RPMI7951 (cell line): ENCODE results near the gene LCOR. TPM values are rescaled to one million over a fixed set of nuclear protein-coding genes. Genes with fewer than 3 reads are reported as not detected.
"Not testable (repeated sequence)": the region's sequence is repeated elsewhere in the genome, so short reads cannot be mapped to it uniquely, and the experiment has no call there.

ENCODE experiments used
- DNase-seq: peaks from one replicate; pipeline ENCODE4 v3.0.0-alpha.2; 2012; ENCODE audit warnings: low read depth
- total RNA-seq: library from RNA; depleted of rRNA; stranded (reverse); fragments of >200 nt; shearing (Covaris generic); gene quantifications from 2 replicates; pipeline ENCODE4 v1.2.3, GENCODE V29; 2014

Gene LCOR
- total RNA-seq, 1 experiment from 2014 or later: 13.0 TPM

GRCh38 chr10:96930469-96930868 lies 98.4 kb downstream of the LCOR start:
- no peak for DNase-seq

- no peak for DNase-seq
Measured at GRCh38 chr10:96935148-96935547, 103.0 kb downstream of the LCOR start.

DNA sequence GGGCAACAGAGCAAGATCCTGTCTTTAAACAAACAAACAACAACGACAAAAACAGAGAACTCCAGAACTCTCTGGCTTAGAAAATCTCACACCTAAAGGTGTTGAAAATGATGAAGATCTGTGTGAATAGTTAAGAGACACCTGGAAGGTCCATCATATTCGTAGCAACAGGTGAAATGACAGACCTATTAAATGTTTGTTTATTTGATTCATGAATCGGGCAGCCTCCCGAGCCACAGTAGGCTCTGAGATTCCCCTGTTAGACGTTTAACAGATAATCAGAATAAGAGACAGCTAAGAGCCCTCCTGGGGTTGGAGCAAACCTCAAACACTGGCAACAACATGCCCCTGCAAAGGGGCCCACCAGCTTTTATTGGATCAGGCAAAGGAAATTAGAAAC lies 103.7 kb downstream of the LCOR start:
- no peak for DNase-seq

DNA sequence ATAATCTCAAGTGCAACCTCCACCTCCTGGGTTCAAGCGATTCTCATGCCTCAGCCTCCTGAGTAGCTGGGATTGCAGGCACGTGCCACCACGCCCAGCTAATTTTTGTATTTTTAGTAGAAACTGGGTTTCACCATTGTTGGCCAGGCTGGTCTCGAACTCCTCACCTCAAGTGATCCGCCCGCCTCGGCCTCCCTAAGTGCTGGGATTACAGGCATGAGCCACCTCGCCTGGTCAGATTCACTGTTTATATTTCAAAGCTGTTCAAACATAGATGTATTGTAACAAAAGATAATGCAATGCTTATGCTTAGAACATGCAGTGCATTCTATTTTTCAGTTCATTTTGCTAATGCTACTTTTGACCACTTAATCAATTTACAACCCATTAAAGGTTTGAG lies 111.1 kb downstream of the LCOR start:
- not testable (repeated sequence) for DNase-seq

GRCh38 chr10:96947036-96947435 lies 114.9 kb downstream of the LCOR start:
- no peak for DNase-seq

- no peak for DNase-seq
Measured at GRCh38 chr10:96949039-96949683, 117.1 kb downstream of the LCOR start.

DNA sequence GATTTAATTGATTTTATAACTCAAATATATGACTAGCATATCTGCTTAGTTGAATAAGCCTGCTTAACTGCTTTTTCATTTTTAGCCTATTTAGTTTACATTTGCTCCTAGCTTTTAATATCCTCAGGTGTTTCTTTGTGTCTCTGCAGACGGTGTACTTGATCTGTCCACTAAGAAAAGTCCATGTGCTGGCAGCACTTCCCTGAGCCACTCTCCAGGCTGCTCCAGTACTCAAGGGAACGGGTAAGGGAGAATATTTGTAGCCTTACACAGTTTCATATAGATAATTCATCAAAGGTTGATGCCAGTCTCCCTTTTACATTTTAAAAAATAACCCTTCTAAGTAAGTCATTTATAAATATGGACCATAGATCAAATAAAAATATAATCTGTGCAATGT lies 119.9 kb downstream of the LCOR start:
- no peak for DNase-seq

- no peak for DNase-seq
Measured at GRCh38 chr10:96955794-96956193, 123.7 kb downstream of the LCOR start.

DNA sequence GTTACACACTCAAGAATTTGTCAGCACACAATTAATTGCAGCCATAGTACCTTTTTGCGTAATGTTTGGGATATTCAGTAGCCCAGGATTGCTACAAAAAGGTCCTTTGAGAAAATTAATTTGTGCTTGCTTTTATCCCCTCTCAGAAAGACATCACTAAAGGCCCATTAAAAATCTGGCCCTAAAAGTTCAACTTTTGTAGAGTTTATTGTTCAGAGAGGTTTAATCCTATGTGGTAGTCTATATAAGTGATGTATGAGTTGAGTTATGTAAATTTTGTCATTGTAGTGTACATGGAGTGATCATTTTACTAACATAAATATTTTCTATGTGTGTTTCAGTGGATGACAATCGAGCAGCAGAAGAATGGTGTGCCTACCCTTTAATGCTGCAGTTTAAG lies 126.0 kb downstream of the LCOR start:
- no peak for DNase-seq

GRCh38 chr10:96959733-96960132 lies 127.6 kb downstream of the LCOR start:
- DNase-seq: no peak

DNA sequence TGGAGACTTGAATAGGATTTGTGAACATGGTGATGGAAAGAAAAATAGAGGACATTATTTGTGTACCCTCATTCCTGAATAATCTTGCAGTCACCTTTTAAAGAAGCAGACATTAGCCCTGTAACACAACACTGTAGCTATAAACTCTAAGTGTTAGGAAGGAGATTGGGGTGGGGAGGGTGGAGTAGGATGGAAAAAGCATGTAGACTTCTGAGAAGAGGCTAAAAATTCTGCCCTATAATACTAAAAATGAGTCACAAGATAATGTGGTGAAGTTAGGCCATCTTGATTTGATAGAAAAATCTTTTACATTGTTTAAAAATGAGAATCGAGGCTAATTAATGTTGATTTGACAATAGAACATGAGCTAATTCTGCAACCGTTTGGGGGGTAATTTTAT lies 128.8 kb downstream of the LCOR start:
- no peak for DNase-seq

GRCh38 chr10:96964131-96964530 lies 132.0 kb downstream of the LCOR start:
- no peak for DNase-seq

- no peak for DNase-seq
Measured at GRCh38 chr10:96967847-96968246, 135.7 kb downstream of the LCOR start.

- no peak for DNase-seq
Measured at GRCh38 chr10:96968682-96969423, 136.8 kb downstream of the LCOR start.

GRCh38 chr10:96971324-96971723 lies 139.2 kb downstream of the LCOR start:
- DNase-seq: no peak

- DNase-seq: no peak
Measured at GRCh38 chr10:96972264-96972663, 140.2 kb downstream of the LCOR start.

DNA sequence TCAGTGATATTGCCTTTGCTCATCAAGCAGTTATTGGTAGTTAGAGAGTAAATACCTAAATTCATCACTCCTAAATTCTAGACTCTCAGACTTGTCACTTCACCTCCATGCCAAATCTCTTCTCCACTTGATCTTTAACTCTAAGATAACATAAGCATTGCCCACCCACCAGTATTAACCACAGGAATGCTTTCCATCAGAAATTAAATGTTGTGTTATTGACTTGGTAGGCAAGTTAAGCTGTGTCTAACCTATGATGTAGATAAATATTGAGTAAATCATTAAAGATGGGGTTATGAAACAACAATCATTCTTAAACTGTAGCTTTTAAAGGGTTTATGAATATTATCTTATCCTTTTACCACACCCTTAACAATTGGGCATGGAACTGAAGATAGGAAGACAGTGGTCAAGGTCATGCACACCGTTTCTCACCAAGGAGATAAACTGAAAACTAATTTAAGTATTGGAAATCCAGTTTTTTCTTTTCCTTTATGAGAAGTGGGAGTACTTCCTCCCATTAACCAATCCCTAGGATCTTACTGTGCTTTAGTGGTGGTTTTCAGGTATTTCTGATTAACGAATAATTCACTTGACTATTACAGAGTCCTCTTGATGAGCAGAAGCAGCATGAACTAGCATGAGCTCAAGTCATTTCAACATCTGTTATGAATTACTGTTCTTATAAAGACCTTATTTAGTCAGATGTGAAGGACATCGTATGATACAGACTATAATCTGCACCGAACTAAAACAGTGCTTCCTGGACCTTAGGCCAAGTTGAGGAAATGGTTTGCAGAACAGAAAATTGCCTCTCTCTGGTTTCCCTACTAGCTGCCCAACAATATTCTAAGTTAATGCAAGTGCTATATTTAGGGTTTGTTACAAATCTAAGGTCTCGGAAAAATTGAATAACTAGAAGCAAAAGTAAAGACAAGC lies 142.0 kb downstream of the LCOR start:
- peak; percentile 19 for DNase-seq

DNA sequence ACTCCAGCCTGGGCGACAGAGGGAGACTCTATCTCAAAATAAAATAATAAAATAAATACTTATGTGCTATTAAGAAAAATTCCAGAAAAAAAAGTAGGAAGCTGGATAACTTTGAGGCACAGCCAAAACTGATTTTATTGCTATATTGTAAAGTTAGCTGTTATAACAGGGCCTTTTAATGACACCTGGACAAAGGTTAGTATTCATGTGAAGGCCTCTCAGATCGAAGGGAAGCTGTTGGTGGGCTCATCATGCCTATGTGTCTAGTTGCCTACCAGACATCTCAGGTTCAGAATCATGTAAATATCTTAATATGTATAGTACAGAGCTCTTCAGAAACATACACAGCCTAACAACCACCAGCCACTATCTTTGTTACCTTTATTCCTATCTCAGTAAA lies 143.0 kb downstream of the LCOR start:
- no peak for DNase-seq

- no peak for DNase-seq
Measured at GRCh38 chr10:96978621-96979154, 146.6 kb downstream of the LCOR start.

- no peak for DNase-seq
Measured at GRCh38 chr10:96982149-96982930, 150.2 kb downstream of the LCOR start.

DNA sequence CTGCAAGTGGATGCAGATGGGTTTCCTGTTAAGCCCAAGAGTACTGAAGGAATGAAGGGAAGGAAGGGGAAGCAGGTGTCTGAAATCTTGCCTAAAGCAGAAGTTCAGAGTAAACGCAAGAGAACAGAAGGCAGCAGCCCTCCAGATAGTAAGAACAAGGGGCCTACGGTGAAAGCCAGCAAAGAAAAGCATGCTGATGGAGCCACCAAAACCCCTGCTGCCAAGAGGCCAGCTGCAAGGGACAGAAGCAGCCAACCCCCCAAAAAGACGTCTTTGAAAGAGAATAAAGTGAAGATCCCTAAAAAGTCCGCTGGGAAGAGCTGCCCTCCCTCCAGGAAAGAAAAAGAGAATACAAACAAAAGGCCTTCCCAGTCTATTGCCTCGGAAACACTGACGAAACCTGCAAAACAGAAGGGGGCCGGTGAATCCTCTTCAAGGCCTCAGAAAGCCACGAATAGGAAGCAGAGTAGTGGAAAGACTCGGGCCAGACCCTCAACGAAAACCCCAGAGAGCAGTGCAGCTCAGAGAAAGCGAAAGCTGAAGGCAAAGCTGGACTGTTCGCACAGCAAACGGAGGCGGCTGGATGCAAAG lies 152.5 kb downstream of the LCOR start:
- DNase-seq: no peak
